Stimulated activated naive CD8-positive, alpha-beta T cell treated with anti-CD3 and anti-CD28 coated beads, Interleukin-15, amount 100 ng/mL, for 72 hours (primary cell): ENCODE measurements around the gene CHEK1.
"Not testable (repeated sequence)": the region's sequence is repeated elsewhere in the genome, so short reads cannot be mapped to it uniquely, and the experiment has no call there.

Experiments
- ATAC-seq: fragments of 150-1000 bp; cut with Tn5 transposase; 2 replicates; pipeline ENCODE4 v1.10.0; 2021; ENCODE audit warnings: mild to moderate bottlenecking, moderate library complexity
- DNase-seq, 2 donors: peaks; one replicate each; pipeline ENCODE4 v3.0.0; 2021 to 2022
- H3K27ac Mint-ChIP-seq, 2 donors: one replicate each; pipeline ENCODE4 v1.8.0; 2022; ENCODE audit warnings: mild to moderate bottlenecking in 2 of 2, mixed read lengths in 2 of 2, moderate library complexity in 2 of 2
- H3K27me3 Mint-ChIP-seq: one replicate; pipeline ENCODE4 v1.8.0; 2022; ENCODE audit warnings: mixed read lengths
- H3K4me1 Mint-ChIP-seq: one replicate; pipeline ENCODE4 v1.8.0; 2022; ENCODE audit warnings: mild to moderate bottlenecking, mixed read lengths
- H3K4me3 Mint-ChIP-seq, 2 donors: one replicate each; pipeline ENCODE4 v1.8.0; 2022; ENCODE audit warnings: mild to moderate bottlenecking in 2 of 2, mixed read lengths in 2 of 2, moderate library complexity in 1 of 2
- H3K9me3 Mint-ChIP-seq, 2 donors: one replicate each; pipeline ENCODE4 v1.8.0; 2022; ENCODE audit warnings: mixed read lengths in 2 of 2

The CHEK1 gene

GRCh38 chr11:125624756-125625213 lies at the start of gene CHEK1:
Gene CHEK1, plus strand, starts transcription at chr11:125625163. Its CDS starts 1,606 bp downstream, at chr11:125626769.
- Mint-ChIP-seq H3K4me1 (peaks cover 20% of the 10 kb centered on the region), H3K4me3 (peak within 1 kb of the TSS; percentile 93 to 99), H3K9me3 (no peaks in the 10 kb centered on the region), H3K27ac (peak within 1 kb of the TSS; percentile 98 to 99), H3K27me3 (no peaks in the 10 kb centered on the region)
- no peak for DNase-seq
- no peak for ATAC-seq

DNA sequence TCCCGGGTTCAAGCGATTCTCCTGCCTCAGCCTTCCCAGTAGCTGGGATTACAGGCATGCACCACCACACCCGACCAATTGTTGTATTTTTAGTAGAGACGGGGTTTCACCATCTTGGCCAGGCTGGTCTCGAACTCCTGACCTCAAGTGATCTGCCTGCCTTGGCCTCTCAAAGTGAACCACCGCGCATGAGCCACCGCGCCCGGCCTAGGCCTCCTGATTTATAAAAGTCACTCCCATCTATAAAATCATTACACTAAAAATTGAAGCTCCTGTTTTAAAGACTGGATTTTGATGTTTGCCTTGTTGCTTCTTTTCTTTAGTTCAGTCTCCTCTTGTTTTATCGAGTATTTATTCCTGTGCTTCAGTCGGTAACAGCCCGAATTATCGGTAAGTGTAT lies 47.8 kb upstream of the CHEK1 start:
- not testable (repeated sequence) for H3K4me1 Mint-ChIP-seq, DNase-seq, ATAC-seq, H3K9me3 Mint-ChIP-seq, H3K27ac Mint-ChIP-seq, H3K4me3 Mint-ChIP-seq, H3K27me3 Mint-ChIP-seq

DNA sequence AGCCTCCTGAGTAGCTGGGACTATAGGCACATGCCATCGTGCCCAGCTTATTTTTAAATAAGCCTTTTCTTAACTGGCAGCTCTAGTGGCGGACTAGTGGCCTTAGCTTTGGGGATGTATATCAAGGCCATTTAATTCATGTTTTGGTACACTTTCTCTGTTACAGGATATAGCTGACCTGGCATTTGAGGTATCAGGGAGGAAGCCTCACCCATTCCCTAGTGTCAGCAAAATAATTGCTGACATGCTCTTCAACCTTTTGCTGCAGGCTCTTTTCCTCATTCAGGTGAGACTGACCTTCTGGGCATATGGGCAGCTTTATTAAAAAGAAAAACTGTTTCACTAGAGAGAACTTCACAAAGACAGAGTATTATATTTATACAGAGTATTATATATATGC lies 46.2 kb upstream of the CHEK1 start:
- DNase-seq: no peak
- no peak overlapping the region for H3K4me3 Mint-ChIP-seq
- H3K9me3 Mint-ChIP-seq: no peaks in the 10 kb centered on the region
- no peak overlapping the region for H3K27ac Mint-ChIP-seq
- no peak for ATAC-seq
- no peaks in the 10 kb centered on the region for H3K27me3 Mint-ChIP-seq
- no peaks in the 10 kb centered on the region for H3K4me1 Mint-ChIP-seq

GRCh38 chr11:125579811-125580210 lies 45.2 kb upstream of the CHEK1 start:
- H3K4me1 Mint-ChIP-seq: no peaks in the 10 kb centered on the region
- no peak overlapping the region for H3K4me3 Mint-ChIP-seq
- no peaks in the 10 kb centered on the region for H3K9me3 Mint-ChIP-seq
- ATAC-seq (no peak), DNase-seq (no peak)
- no peaks in the 10 kb centered on the region for H3K27me3 Mint-ChIP-seq
- no peak overlapping the region for H3K27ac Mint-ChIP-seq

DNA sequence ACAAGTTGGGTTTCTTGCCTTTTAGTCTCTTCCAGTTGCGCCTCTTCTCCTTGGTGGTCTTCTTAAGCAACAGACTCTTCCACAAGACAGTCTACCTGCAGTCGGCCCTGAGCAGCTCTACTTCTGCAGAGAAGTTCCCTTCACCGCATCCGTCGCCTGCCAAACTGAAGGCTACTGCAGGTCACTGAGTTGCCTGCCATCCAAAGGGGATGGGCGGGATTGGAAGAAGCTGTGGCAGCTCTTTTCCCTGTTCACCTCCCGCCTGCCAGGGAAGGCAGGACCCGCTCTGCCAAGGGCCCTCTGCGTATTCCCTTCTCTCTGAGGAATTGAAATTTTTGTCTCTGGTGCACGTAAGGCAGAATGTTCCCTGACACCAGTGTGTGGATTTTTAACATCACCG lies 41.5 kb upstream of the CHEK1 start:
- H3K27ac Mint-ChIP-seq: peak overlapping the region in 1 of 2 donors; percentile 27
- H3K9me3 Mint-ChIP-seq: no peaks in the 10 kb centered on the region
- no peak overlapping the region for H3K4me3 Mint-ChIP-seq
- DNase-seq: no peak
- ATAC-seq: no peak
- no peaks in the 10 kb centered on the region for H3K4me1 Mint-ChIP-seq
- H3K27me3 Mint-ChIP-seq: no peaks in the 10 kb centered on the region

DNA sequence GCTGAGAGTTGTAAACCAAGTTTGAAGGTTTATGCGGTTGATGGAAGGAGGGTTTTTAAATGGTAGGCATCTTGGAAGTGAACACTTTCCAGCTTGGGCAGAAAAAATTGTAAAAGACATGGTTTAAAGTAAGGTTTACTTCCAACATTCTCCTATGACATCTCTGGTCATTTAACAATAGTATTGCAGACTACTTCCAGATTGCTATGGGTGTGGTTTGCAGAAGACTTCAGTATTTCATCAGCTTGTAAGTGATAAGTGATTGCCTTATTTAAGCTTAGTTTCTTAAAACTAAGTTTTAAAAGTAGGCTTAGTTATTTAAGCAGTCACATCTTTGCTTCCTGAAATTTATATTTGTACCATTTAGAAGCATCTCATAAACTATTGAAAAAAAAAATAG lies 39.5 kb upstream of the CHEK1 start:
- Mint-ChIP-seq H3K27ac (peak overlapping the region in 1 of 2 donors; percentile 92), H3K4me3 (no peak overlapping the region), H3K9me3 (no peaks in the 10 kb centered on the region), H3K27me3 (no peaks in the 10 kb centered on the region), H3K4me1 (no peaks in the 10 kb centered on the region)
- no peak for DNase-seq
- ATAC-seq: no peak

DNA sequence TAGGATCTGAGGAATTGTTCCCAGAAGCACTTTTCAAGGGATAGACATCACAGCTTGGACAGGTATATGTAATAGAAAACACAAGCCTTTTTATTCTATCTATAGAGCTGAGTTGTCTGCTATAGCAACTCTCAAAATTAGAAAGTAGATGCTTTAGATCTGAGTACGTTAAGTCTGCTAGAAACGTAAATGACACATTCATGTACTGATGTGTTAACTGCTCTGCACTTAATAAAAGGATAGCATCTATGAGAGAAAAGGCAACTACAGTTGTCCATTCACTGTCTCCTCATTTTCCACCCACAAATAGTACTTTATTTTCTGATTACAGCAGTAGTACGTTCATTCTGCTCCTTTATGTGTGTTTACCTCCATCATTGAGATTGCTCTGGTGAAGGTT lies 38.3 kb upstream of the CHEK1 start:
- no peaks in the 10 kb centered on the region for H3K9me3 Mint-ChIP-seq
- H3K4me3 Mint-ChIP-seq: no peak overlapping the region
- H3K4me1 Mint-ChIP-seq: peaks cover 6% of the 10 kb centered on the region
- peak overlapping the region in 1 of 2 donors; percentile 27 for H3K27ac Mint-ChIP-seq
- H3K27me3 Mint-ChIP-seq: no peaks in the 10 kb centered on the region
- DNase-seq (no peak), ATAC-seq (no peak)

GRCh38 chr11:125587480-125587879 lies 37.5 kb upstream of the CHEK1 start:
- H3K4me1 Mint-ChIP-seq: peaks cover 8% of the 10 kb centered on the region

GRCh38 chr11:125588505-125588904 lies 36.5 kb upstream of the CHEK1 start:
- Mint-ChIP-seq H3K27me3 (no peaks in the 10 kb centered on the region), H3K4me1 (peaks cover 13% of the 10 kb centered on the region), H3K9me3 (no peaks in the 10 kb centered on the region), H3K27ac (no peak overlapping the region), H3K4me3 (peak overlapping the region in 1 of 2 donors; percentile 4)
- ATAC-seq: no peak
- DNase-seq: no peak

More at GRCh38 chr11:125587480-125587879, 37.5 kb upstream of the CHEK1 start:
- DNase-seq (no peak), ATAC-seq (no peak)
- Mint-ChIP-seq H3K9me3 (no peaks in the 10 kb centered on the region), H3K4me3 (no peak overlapping the region), H3K27me3 (no peaks in the 10 kb centered on the region), H3K27ac (no peak overlapping the region)

DNA sequence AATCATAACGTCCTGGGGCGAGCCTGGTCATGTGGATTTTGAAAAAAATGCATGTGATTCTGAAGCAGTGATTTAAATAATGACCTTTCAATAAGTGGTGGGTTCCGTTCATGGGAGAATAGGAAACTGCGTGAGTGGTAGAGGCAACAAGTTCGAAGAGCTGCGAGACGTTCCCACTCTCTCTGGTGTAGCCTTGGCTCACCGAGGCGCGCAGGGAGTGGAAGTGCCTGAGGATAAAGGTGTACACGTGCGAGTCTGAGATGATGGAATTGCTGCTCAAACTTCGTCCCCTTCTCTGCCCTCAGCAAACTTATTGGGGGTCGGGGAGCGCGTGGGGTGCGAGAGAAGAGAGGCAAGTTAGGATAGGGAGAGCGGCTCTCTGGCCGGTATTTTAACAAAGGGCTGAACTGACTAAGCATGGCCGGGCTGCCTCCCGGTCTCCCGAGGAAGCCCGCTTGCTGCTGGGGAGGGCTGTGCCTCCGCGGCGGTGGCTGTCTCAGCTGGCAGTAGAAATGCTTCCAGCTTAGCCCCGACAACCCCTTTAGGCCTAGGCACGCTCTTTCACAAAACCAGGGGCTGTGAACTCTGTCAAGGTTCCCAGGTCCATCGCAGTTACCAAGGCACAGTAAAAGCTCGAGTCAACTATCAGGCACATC lies 33.2 kb upstream of the CHEK1 start:
- peak; percentile 42 for ATAC-seq
- peak overlapping the region; percentile 95 for H3K4me3 Mint-ChIP-seq

GRCh38 chr11:125592305-125593113 lies 32.5 kb upstream of the CHEK1 start, which contains the start of gene STT3A:
Gene STT3A, plus strand, starts transcription at chr11:125592852. Its CDS starts 3,064 bp downstream, at chr11:125595916.
- ATAC-seq (peak; percentile 98), DNase-seq (peak; percentile 98 to 99)
- H3K4me3 Mint-ChIP-seq: peak within 1 kb of the TSS; percentile 95
- no peaks in the 10 kb centered on the region for H3K9me3 Mint-ChIP-seq
- peak within 1 kb of the TSS; percentile 98 to 99 for H3K27ac Mint-ChIP-seq
- peaks cover 51% of the 10 kb centered on the region for H3K4me1 Mint-ChIP-seq
- no peaks in the 10 kb centered on the region for H3K27me3 Mint-ChIP-seq

More for the DNA sequence above, 33.2 kb upstream of the CHEK1 start:
- Mint-ChIP-seq H3K9me3 (no peaks in the 10 kb centered on the region), H3K27me3 (no peaks in the 10 kb centered on the region), H3K4me1 (peaks cover 45% of the 10 kb centered on the region), H3K27ac (peak overlapping the region; percentile 98 to 99)
- peak in 1 of 2 donors; percentile 36 for DNase-seq

GRCh38 chr11:125593114-125593820 lies 31.7 kb upstream of the CHEK1 start:
- peak overlapping the region; percentile 95 for H3K4me3 Mint-ChIP-seq
- peaks cover 51% of the 10 kb centered on the region for H3K4me1 Mint-ChIP-seq
- DNase-seq (peak in 1 of 2 donors; percentile 12), ATAC-seq (peak; percentile 11)
- no peaks in the 10 kb centered on the region for H3K27me3 Mint-ChIP-seq
- H3K9me3 Mint-ChIP-seq: no peaks in the 10 kb centered on the region
- peak overlapping the region; percentile 98 to 99 for H3K27ac Mint-ChIP-seq

GRCh38 chr11:125594958-125595357 lies 30.0 kb upstream of the CHEK1 start:
- no peaks in the 10 kb centered on the region for H3K27me3 Mint-ChIP-seq
- no peak for DNase-seq
- no peak for ATAC-seq
- H3K27ac Mint-ChIP-seq: no peak overlapping the region
- no peaks in the 10 kb centered on the region for H3K9me3 Mint-ChIP-seq
- peaks cover 51% of the 10 kb centered on the region for H3K4me1 Mint-ChIP-seq
- H3K4me3 Mint-ChIP-seq: no peak overlapping the region

DNA sequence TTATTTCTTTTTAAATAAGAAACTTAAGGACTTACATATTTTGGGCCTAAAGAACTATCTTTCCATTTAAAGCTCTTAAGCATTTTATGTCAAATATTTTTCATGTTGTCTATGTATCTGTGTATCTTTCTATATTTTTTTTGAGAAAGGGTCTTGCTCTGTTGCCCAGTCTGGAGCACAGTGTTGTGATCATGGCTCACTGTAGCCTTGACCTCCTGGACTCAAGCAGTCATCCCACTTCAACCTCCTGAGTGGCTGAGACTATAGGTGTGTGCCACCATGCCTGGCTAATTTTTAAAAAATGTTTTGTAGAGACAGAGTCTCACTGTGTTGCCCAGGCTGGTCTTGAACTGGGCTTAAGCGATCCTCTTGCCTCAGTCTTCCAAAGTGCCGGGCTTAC lies 24.3 kb upstream of the CHEK1 start:
- Mint-ChIP-seq H3K27ac (no peak overlapping the region), H3K4me1 (peaks cover 17% of the 10 kb centered on the region), H3K4me3 (no peak overlapping the region), H3K27me3 (no peaks in the 10 kb centered on the region), H3K9me3 (no peaks in the 10 kb centered on the region)
- no peak for ATAC-seq
- no peak for DNase-seq

GRCh38 chr11:125603207-125603606 lies 21.8 kb upstream of the CHEK1 start:
- H3K27me3 Mint-ChIP-seq: no peaks in the 10 kb centered on the region
- no peak overlapping the region for H3K27ac Mint-ChIP-seq
- ATAC-seq (no peak), DNase-seq (no peak)
- H3K4me3 Mint-ChIP-seq: no peak overlapping the region
- no peaks in the 10 kb centered on the region for H3K9me3 Mint-ChIP-seq
- no peaks in the 10 kb centered on the region for H3K4me1 Mint-ChIP-seq
